ENCODE measurements around the gene SRA1.

GRCh38 chr5:140545606-140546005, 11.7 kb downstream of the SRA1 start:
- TF ChIP-seq POLR2A (IDR thresholded peaks at IDR 0.05) (no peak), EP300 (IDR thresholded peaks at IDR 0.05) (no peak), CTCF (IDR thresholded peaks at IDR 0.05) (no peak)
